Osteocyte (in vitro differentiated cells): ENCODE measurements around the gene TWNK. TPM values are rescaled to one million over a fixed set of nuclear protein-coding genes. Genes with fewer than 3 reads are reported as not detected.

Source experiments
- DNase-seq: peaks from one replicate; pipeline ENCODE4 v3.0.0; 2021; ENCODE audit warnings: mixed read lengths; ENCODE audit not compliant: unreplicated experiment; ENCODE audit errors: extremely low spot score
- H3K27ac Mint-ChIP-seq: one replicate; pipeline ENCODE4 v1.8.0; 2021; ENCODE audit warnings: mild to moderate bottlenecking, mixed read lengths; ENCODE audit not compliant: unreplicated experiment
- H3K27me3 Mint-ChIP-seq: one replicate; pipeline ENCODE4 v1.8.0; 2021; ENCODE audit warnings: mixed read lengths; ENCODE audit not compliant: unreplicated experiment
- H3K36me3 Mint-ChIP-seq: one replicate; pipeline ENCODE4 v1.8.0; 2021; ENCODE audit warnings: mixed read lengths; ENCODE audit not compliant: unreplicated experiment
- H3K4me1 Mint-ChIP-seq: one replicate; pipeline ENCODE4 v1.8.0; 2021; ENCODE audit warnings: mixed read lengths; ENCODE audit not compliant: unreplicated experiment
- H3K4me3 Mint-ChIP-seq: one replicate; pipeline ENCODE4 v1.8.0; 2021; ENCODE audit warnings: mild to moderate bottlenecking, moderate library complexity, mixed read lengths; ENCODE audit not compliant: unreplicated experiment
- H3K9me3 Mint-ChIP-seq: one replicate; pipeline ENCODE4 v1.8.0; 2021; ENCODE audit warnings: mixed read lengths; ENCODE audit not compliant: unreplicated experiment
- CTCF ChIP-seq: fragments of 200-600 bp; sonication (generic); IDR thresholded peaks from 2 replicates; pipeline ENCODE4 v1.5.0; 2021; ENCODE audit warnings: antibody characterized with exemption, mild to moderate bottlenecking, moderate library complexity
- total RNA-seq: library from RNA; stranded (reverse); gene quantifications from 2 replicates; pipeline ENCODE4 v1.2.1, GENCODE V29; 2021

Gene TWNK
- total RNA-seq, 1 donor from 2014 or later: 7.1 TPM

DNA sequence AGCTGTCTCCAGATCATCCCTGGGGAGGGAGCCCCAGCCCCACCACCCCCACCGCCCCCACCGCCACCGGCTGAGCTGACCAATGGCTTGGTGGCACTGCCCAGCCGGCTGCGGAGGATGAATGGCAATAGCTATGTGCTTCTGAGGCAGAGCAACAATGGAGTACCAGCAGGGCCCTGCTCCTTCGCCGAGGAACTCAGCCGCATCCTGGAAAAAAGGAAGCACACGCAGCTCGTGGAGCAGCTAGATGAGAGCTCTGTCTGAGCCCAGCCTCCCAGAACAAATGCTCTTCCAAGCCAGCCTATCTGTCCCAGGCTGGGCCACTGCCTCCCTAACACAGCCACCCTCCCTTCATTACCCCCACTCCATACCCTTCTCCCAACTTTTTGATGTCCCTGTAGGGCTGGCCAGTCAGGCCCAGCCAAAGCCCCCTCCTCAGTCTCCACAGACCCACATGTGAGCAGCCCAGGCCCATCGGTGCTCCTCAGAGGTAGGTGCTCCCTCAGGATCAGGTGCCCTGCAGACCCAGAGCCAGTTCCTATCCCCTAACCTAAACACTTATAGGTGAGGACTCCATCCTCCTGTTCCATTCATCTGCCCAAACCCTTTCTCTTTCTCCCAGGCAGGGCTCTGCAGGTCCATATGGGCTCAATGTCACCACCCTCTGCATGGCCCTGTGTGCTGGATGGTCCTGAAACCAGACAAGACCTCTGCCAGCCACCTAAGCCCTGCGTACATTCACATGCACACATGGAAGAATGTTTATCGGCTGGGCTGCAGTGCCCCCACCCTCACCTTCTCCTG lies 3.3 kb upstream of the TWNK start:
- peaks cover 17% of the 10 kb centered on the region for H3K36me3 Mint-ChIP-seq
- no peaks in the 10 kb centered on the region for H3K27me3 Mint-ChIP-seq
- no peaks in the 10 kb centered on the region for H3K9me3 Mint-ChIP-seq
- H3K4me3 Mint-ChIP-seq: no peak overlapping the region
- no peak for TF ChIP-seq CTCF
- H3K27ac Mint-ChIP-seq: no peak overlapping the region
- no peak for DNase-seq
- peaks cover 22% of the 10 kb centered on the region for H3K4me1 Mint-ChIP-seq

DNA sequence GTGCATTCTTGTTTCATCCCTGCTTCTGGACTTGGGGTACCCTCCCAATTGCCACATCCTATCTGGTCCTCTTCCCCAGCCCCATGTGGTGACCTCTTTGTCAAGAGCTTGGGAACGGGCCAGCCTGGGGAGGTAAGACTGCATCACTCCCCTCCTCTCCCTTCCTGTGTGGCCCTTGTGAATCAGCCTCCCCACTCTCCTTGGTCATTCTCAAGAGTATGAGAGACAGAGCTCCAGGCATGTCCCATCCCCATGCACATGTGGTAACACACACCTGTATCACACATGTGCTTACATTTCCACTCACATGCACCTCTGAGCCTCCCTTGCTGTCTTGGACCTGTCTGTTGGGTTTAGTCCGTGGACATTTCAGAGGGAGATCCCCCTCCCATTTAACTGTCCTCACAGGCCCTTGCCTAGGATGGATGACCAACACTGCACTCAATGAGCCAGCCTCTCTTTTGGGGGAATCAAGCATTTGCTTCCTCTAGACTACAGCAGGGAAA lies 2.6 kb upstream of the TWNK start:
- H3K27ac Mint-ChIP-seq: no peak overlapping the region
- peaks cover 15% of the 10 kb centered on the region for H3K36me3 Mint-ChIP-seq
- H3K27me3 Mint-ChIP-seq: no peaks in the 10 kb centered on the region
- no peak for DNase-seq
- H3K4me3 Mint-ChIP-seq: no peak overlapping the region
- TF ChIP-seq CTCF: no peak
- peaks cover 23% of the 10 kb centered on the region for H3K4me1 Mint-ChIP-seq
- no peaks in the 10 kb centered on the region for H3K9me3 Mint-ChIP-seq

DNA sequence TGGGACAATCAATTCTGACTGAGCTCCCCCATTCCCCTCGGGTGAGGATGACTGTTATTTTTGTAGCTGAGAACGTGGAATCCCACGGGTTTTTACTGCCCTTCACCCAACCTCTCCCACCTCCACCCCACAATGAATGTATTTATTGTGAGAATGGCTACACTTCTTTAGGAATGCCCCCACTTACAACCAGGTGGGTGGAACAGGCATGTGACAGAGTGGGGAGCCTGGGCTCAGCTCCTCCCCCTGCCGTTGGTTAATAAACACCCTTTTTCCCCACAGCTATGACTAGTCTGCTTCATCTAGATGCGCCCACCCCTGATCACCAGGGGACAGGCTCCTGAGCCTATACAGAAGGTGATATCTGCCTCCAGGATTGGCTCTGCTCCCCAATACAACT lies 2.0 kb upstream of the TWNK start:
- no peak for DNase-seq
- peaks cover 15% of the 10 kb centered on the region for H3K36me3 Mint-ChIP-seq
- no peak for TF ChIP-seq CTCF
- H3K27ac Mint-ChIP-seq: no peak overlapping the region
- peak overlapping the region; percentile 94 for H3K4me3 Mint-ChIP-seq
- H3K9me3 Mint-ChIP-seq: no peaks in the 10 kb centered on the region
- H3K4me1 Mint-ChIP-seq: peaks cover 23% of the 10 kb centered on the region
- no peaks in the 10 kb centered on the region for H3K27me3 Mint-ChIP-seq

GRCh38 chr10:100986623-100986951 lies 756 bp upstream of the TWNK start:
- Mint-ChIP-seq H3K4me1 (peaks cover 23% of the 10 kb centered on the region), H3K36me3 (peaks cover 20% of the 10 kb centered on the region), H3K27me3 (no peaks in the 10 kb centered on the region), H3K27ac (peak overlapping the region; percentile 38), H3K9me3 (no peaks in the 10 kb centered on the region), H3K4me3 (peak overlapping the region; percentile 94)
- no peak for TF ChIP-seq CTCF
- DNase-seq: no peak

- Mint-ChIP-seq H3K4me3 (peak overlapping the region; percentile 94), H3K36me3 (peaks cover 15% of the 10 kb centered on the region), H3K4me1 (peaks cover 23% of the 10 kb centered on the region), H3K27me3 (no peaks in the 10 kb centered on the region), H3K27ac (peak overlapping the region; percentile 79), H3K9me3 (no peaks in the 10 kb centered on the region)
- DNase-seq: no peak
- no peak for TF ChIP-seq CTCF
Observed at GRCh38 chr10:100987685-100988049, 324 bp downstream of the TWNK start.
